ENCODE data around the gene SLC44A3.

The SLC44A3 gene

DNA sequence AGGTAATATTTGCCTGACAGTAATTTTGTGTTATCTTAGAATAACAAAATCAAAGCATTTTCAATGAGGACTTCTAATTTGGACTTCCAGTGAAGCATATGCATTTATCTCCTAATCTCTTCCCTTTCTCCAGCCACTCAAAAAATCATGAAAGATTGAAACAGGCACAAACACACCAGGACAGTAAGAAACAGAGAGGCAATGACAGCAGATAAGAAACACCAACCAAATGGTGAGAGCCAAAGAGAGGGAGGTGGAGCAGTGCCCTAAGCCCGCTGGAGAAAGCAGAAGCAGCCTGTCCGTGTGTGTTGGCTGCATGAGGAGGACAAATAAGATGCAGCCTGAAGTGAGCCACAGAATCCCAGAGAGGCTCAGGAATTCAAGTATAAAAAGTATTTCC lies 39.0 kb downstream of the SLC44A3 start:
- no peak overlapping the region for H3K27ac ChIP-seq (ENCODE audit: low read length)
- peaks cover 18 to 19% of the 10 kb centered on the region in 2 donors for H3K4me1 ChIP-seq (ENCODE audit: control insufficient read depth in 1 of 2, insufficient read depth in 2 of 2, low read length in 2 of 2)
- H3K36me3 ChIP-seq (ENCODE audit: control insufficient read depth in 1 of 2, insufficient read depth in 2 of 2, low read length in 2 of 2) = peaks cover 0 to 3% of the 10 kb centered on the region in 2 donors

DNA sequence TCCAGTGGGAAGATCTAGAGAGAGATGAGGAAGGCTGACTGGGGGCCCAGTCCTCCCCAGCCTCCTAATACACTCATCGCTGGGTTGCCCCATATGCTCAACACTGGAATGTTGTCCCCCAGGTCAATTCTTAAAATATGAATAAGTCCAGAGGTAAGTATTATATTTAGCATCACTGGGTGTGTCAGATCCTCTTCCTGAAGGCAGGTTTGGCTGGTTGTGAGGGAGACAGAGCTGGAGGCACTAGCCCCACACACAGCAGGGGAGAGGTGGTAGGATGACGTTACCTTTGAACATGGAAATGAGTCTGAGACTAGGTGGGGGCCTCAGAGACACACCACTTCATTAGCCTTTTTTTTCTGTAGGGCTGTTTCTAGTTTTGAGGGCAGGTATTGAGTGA lies 42.6 kb downstream of the SLC44A3 start:
- peak overlapping the region in 1 of 2 donors; percentile 39 for H3K4me3 ChIP-seq (ENCODE audit: low read depth in 1 of 2, low read length in 2 of 2)
- peaks cover 0 to 3% of the 10 kb centered on the region in 2 donors for H3K36me3 ChIP-seq (ENCODE audit: control insufficient read depth in 1 of 2, insufficient read depth in 2 of 2, low read length in 2 of 2)
- peaks cover 17 to 24% of the 10 kb centered on the region in 2 donors for H3K4me1 ChIP-seq (ENCODE audit: control insufficient read depth in 1 of 2, insufficient read depth in 2 of 2, low read length in 2 of 2)
- no peaks in the 10 kb centered on the region for H3K27me3 ChIP-seq (ENCODE audit: low read depth, low read length)
- H3K27ac ChIP-seq (ENCODE audit: low read length) = peak overlapping the region; percentile 98
- no peaks in the 10 kb centered on the region for H3K9me3 ChIP-seq (ENCODE audit: control insufficient read depth in 1 of 2, low read length in 2 of 2)

More for the DNA sequence above, 39.0 kb downstream of the SLC44A3 start:
- H3K9me3 ChIP-seq (ENCODE audit: control insufficient read depth in 1 of 2, low read length in 2 of 2) = no peaks in the 10 kb centered on the region
- no peak overlapping the region for H3K4me3 ChIP-seq (ENCODE audit: low read depth in 1 of 2, low read length in 2 of 2)
- H3K27me3 ChIP-seq (ENCODE audit: low read depth, low read length) = no peaks in the 10 kb centered on the region

DNA sequence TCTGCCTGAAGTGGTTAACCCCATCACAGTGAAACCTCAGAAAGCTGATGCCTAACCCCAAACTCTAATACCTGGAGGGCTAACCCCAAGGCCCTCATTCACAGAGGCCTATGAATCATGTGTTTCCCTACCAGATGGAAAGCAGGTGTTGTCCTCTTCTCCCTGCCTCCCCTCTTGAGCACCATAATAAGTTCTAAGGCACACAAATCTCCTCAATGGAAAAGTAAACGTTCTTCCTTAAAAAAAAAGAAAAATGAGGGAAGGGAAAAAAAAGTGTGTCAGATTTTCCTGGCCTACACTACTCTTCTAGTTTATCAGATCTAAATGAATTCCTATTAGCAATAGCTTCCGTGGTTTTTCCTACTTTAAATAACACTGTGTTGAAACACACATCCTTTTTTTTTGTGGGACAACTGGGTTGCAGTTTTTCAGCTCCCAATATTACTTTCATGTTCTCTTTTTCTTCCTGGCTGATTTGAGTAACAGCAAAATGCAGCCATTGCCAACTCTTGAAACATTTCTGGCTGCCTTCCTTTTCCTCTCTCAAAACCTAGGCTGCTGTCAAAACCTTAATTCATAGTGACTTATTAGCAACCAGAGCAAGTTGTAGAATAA lies 43.2 kb downstream of the SLC44A3 start:
- H3K27ac ChIP-seq (ENCODE audit: low read length) = peak overlapping the region; percentile 98
- no peaks in the 10 kb centered on the region for H3K9me3 ChIP-seq (ENCODE audit: control insufficient read depth in 1 of 2, low read length in 2 of 2)
- no peaks in the 10 kb centered on the region for H3K27me3 ChIP-seq (ENCODE audit: low read depth, low read length)
- peaks cover 0 to 3% of the 10 kb centered on the region in 2 donors for H3K36me3 ChIP-seq (ENCODE audit: control insufficient read depth in 1 of 2, insufficient read depth in 2 of 2, low read length in 2 of 2)
- peaks cover 17 to 24% of the 10 kb centered on the region in 2 donors for H3K4me1 ChIP-seq (ENCODE audit: control insufficient read depth in 1 of 2, insufficient read depth in 2 of 2, low read length in 2 of 2)
- H3K4me3 ChIP-seq (ENCODE audit: low read depth in 1 of 2, low read length in 2 of 2) = peak overlapping the region; percentile 24 to 39

DNA sequence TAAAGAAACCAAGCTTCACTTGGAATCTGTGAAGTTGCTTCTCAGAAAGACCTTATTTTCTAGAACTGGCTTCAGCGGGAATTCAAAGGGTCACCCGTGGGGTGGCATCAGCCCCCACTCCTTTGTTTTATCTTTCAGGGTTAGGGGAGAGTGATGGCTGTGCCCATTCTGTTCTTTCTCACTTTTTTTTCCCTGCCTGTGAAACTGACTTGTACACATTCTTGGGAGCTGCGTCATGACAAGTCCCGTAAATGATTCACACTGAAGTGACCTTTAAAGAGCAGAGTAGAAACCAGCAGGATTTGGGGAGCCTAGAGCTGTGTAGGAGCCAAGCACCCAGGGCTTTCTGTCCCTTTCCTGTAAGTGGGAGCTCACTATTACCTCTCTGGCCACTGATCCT lies 43.8 kb downstream of the SLC44A3 start:
- Histone ChIP-seq H3K27ac (ENCODE audit: low read length) (peak overlapping the region; percentile 98), H3K4me1 (ENCODE audit: control insufficient read depth in 1 of 2, insufficient read depth in 2 of 2, low read length in 2 of 2) (peaks cover 17 to 24% of the 10 kb centered on the region in 2 donors), H3K27me3 (ENCODE audit: low read depth, low read length) (no peaks in the 10 kb centered on the region), H3K9me3 (ENCODE audit: control insufficient read depth in 1 of 2, low read length in 2 of 2) (no peaks in the 10 kb centered on the region), H3K4me3 (ENCODE audit: low read depth in 1 of 2, low read length in 2 of 2) (peak overlapping the region; percentile 24), H3K36me3 (ENCODE audit: control insufficient read depth in 1 of 2, insufficient read depth in 2 of 2, low read length in 2 of 2) (peaks cover 0 to 3% of the 10 kb centered on the region in 2 donors)

DNA sequence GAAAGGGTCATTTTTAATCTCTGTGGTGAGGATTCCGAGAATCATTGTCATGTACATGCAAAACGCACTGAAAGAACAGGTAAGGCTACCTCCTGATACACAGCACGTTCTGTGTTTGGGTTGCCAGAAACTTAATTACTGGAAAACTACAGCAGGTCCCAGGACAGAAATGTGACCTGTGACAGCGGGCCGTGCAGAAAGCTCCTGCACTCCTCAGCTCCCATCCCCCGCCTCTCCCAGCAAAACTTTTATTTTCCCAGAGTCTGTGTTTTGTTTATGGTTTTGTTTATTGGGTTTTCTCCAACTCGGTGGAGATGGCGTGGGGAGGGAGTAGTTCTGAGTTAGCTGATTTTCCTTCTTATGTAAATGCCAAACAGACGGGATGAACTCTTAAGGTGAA lies 44.7 kb downstream of the SLC44A3 start:
- Histone ChIP-seq H3K4me3 (ENCODE audit: low read depth in 1 of 2, low read length in 2 of 2) (peak overlapping the region; percentile 1 to 13), H3K27ac (ENCODE audit: low read length) (peak overlapping the region; percentile 98), H3K4me1 (ENCODE audit: control insufficient read depth in 1 of 2, insufficient read depth in 2 of 2, low read length in 2 of 2) (peaks cover 16 to 24% of the 10 kb centered on the region in 2 donors), H3K27me3 (ENCODE audit: low read depth, low read length) (no peaks in the 10 kb centered on the region), H3K36me3 (ENCODE audit: control insufficient read depth in 1 of 2, insufficient read depth in 2 of 2, low read length in 2 of 2) (peaks cover 0 to 3% of the 10 kb centered on the region in 2 donors), H3K9me3 (ENCODE audit: control insufficient read depth in 1 of 2, low read length in 2 of 2) (no peaks in the 10 kb centered on the region)

DNA sequence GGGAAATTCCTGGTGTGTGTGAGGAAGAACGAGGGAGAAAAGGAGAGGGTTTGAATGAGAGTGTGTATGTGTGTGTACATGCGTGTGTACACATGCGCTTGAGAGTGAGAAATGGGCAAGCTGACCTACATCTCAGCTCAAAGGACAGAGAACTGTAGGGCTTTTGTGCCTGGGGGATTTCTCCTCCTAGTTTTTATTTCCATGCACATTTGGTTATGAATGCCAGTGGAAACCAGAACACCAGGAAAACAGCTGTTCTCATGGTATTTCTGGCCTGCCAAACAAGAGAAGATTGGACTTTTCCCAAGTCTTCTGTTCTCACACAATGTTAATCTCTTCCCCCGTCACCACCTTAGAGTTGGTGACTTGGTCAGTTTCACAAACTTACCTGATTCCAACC lies 45.2 kb downstream of the SLC44A3 start:
- H3K27me3 ChIP-seq (ENCODE audit: low read depth, low read length) = no peaks in the 10 kb centered on the region
- H3K27ac ChIP-seq (ENCODE audit: low read length) = peak overlapping the region; percentile 98
- H3K9me3 ChIP-seq (ENCODE audit: control insufficient read depth in 1 of 2, low read length in 2 of 2) = no peaks in the 10 kb centered on the region
- H3K4me1 ChIP-seq (ENCODE audit: control insufficient read depth in 1 of 2, insufficient read depth in 2 of 2, low read length in 2 of 2) = peaks cover 13 to 24% of the 10 kb centered on the region in 2 donors
- peak overlapping the region; percentile 1 to 13 for H3K4me3 ChIP-seq (ENCODE audit: low read depth in 1 of 2, low read length in 2 of 2)
- H3K36me3 ChIP-seq (ENCODE audit: control insufficient read depth in 1 of 2, insufficient read depth in 2 of 2, low read length in 2 of 2) = peaks cover 0 to 3% of the 10 kb centered on the region in 2 donors

DNA sequence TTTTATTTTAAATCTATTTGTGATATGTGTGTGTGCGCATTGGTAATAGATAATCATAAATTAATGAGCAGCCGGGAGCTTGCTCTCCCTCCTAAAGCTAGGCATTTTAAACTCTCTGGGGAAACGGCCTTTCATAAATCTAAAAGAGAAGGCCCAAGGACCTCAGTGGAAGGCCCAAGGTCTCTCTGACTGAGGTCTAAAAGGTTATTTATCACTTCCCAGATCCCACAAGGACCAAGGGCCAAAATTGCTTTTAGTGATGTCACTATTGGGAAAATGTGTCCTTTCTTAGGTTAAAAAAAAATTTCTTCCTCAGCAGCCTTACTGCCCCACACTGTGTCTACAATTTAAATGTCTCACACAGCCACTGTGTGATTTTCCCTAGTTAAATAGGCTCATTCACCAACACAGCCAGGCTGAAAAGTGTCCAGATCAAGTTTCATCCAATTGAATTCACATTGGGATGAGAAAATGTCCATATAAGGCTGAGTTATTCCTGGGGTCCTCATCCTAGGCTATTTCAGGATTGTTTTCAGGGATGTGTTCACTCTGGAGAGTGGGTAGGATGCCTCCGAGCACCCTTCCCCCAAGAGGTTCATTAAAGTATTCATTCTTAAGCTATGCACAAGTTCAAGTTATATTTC lies 46.1 kb downstream of the SLC44A3 start:
- peaks cover 0 to 3% of the 10 kb centered on the region in 2 donors for H3K36me3 ChIP-seq (ENCODE audit: control insufficient read depth in 1 of 2, insufficient read depth in 2 of 2, low read length in 2 of 2)
- no peak overlapping the region for H3K4me3 ChIP-seq (ENCODE audit: low read depth in 1 of 2, low read length in 2 of 2)
- peaks cover 13 to 22% of the 10 kb centered on the region in 2 donors for H3K4me1 ChIP-seq (ENCODE audit: control insufficient read depth in 1 of 2, insufficient read depth in 2 of 2, low read length in 2 of 2)
- no peaks in the 10 kb centered on the region for H3K27me3 ChIP-seq (ENCODE audit: low read depth, low read length)
- peak overlapping the region; percentile 98 for H3K27ac ChIP-seq (ENCODE audit: low read length)
- H3K9me3 ChIP-seq (ENCODE audit: control insufficient read depth in 1 of 2, low read length in 2 of 2) = no peaks in the 10 kb centered on the region

DNA sequence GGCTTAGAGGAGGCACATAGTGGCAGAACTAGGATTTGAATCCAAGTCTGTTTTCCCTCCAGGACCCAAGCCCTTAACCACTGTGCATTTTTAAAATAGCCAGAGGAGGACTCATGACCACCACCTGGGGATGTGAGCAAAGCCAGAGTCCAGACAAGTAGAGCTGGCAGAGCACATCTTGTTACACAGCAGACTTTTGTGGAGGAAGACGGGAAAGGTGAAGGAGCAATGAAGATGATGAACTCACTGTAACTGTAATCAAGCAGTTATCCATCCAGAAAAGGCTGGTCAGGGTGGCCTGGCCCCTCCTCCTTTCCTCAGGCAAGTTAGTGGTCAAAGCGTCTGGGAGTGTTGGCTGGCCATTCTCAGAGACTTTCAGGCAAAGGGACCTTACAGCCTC lies 50.9 kb downstream of the SLC44A3 start:
- Histone ChIP-seq H3K36me3 (ENCODE audit: control insufficient read depth in 1 of 2, insufficient read depth in 2 of 2, low read length in 2 of 2) (no peaks in the 10 kb centered on the region), H3K27me3 (ENCODE audit: low read depth, low read length) (no peaks in the 10 kb centered on the region), H3K27ac (ENCODE audit: low read length) (no peak overlapping the region), H3K4me3 (ENCODE audit: low read depth in 1 of 2, low read length in 2 of 2) (no peak overlapping the region), H3K9me3 (ENCODE audit: control insufficient read depth in 1 of 2, low read length in 2 of 2) (no peaks in the 10 kb centered on the region), H3K4me1 (ENCODE audit: control insufficient read depth in 1 of 2, insufficient read depth in 2 of 2, low read length in 2 of 2) (peaks cover 0 to 24% of the 10 kb centered on the region in 2 donors)

DNA sequence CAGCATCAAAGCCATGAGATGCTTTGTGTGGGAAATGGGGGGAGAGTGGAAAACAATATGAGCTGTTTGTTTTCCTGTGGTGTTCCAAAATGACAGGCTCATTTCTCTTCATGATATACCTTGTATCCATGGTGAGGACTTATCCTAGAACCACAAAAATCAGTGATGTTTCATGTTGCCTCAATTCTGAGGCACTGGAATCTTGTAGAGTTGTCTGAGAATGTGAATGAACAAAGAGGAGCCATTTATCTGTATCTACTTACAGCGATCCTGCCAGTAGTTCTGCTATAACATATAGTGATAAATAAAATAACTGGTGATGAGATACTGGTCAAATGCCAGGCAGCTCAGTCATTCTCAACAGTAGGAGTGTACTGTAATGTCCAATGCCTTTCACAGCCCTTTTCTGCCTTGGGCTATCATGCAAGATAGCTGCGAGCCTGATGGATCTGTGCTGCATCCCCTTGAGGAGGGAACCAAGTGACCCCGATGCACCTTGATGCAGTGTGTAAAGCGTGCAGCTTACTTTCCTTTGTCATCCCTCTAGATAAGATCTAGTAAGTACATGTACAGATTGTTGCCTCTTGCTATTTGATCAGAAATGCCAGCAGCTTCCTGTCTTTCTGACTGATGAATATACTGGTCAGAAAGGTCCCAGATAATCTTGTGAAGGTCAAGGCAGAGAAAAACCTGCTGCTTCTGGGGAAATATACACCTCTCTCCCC lies 52.8 kb downstream of the SLC44A3 start:
- H3K27ac ChIP-seq (ENCODE audit: low read length) = peak overlapping the region; percentile 58
- no peaks in the 10 kb centered on the region for H3K36me3 ChIP-seq (ENCODE audit: control insufficient read depth in 1 of 2, insufficient read depth in 2 of 2, low read length in 2 of 2)
- peaks cover 0 to 17% of the 10 kb centered on the region in 2 donors for H3K4me1 ChIP-seq (ENCODE audit: control insufficient read depth in 1 of 2, insufficient read depth in 2 of 2, low read length in 2 of 2)
- H3K4me3 ChIP-seq (ENCODE audit: low read depth in 1 of 2, low read length in 2 of 2) = no peak overlapping the region
- no peaks in the 10 kb centered on the region for H3K9me3 ChIP-seq (ENCODE audit: control insufficient read depth in 1 of 2, low read length in 2 of 2)
- H3K27me3 ChIP-seq (ENCODE audit: low read depth, low read length) = no peaks in the 10 kb centered on the region

DNA sequence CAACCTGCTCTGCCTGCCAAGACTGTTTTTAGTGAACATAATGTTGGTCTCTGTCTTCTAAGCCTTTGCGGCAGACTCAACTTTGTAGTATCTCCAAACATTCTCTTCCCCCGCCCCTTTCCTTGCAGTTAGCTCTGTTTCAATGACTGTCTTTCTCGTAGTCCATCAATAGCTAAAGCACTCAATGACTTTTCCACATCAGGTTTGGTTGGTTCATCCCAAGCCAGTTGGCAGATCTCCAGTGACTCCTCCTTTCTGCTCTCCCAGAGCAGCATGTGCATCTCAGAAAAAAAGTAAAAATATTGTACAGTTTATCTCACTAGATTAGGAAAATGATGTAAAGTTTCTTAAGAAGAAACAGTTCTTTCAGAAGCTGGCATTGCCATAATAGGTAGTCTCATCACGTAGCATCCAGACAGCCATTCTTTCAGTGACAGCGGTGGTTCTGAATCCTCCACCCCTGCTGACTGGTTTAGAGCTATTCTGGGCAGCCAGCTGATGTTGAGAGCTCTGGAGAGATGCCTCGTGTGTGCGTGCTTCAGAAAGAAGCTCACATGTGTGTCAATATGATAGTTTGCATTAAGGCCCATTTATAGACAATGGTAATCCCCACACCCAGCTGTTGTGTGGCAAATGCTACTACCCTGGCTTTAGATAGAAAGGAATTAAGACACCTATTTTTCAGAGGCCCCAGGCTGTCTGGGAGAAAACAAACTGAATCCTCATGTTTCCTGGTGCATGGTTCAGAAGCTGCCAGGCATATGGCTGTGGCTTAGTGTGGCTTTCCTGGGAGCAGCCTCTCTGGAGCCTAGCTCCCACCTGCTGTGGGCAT lies 53.6 kb downstream of the SLC44A3 start:
- peak overlapping the region; percentile 58 for H3K27ac ChIP-seq (ENCODE audit: low read length)
- H3K4me1 ChIP-seq (ENCODE audit: control insufficient read depth in 1 of 2, insufficient read depth in 2 of 2, low read length in 2 of 2) = peaks cover 0 to 17% of the 10 kb centered on the region in 2 donors
- H3K4me3 ChIP-seq (ENCODE audit: low read depth in 1 of 2, low read length in 2 of 2) = no peak overlapping the region
- no peaks in the 10 kb centered on the region for H3K36me3 ChIP-seq (ENCODE audit: control insufficient read depth in 1 of 2, insufficient read depth in 2 of 2, low read length in 2 of 2)
- no peaks in the 10 kb centered on the region for H3K27me3 ChIP-seq (ENCODE audit: low read depth, low read length)
- no peaks in the 10 kb centered on the region for H3K9me3 ChIP-seq (ENCODE audit: control insufficient read depth in 1 of 2, low read length in 2 of 2)

DNA sequence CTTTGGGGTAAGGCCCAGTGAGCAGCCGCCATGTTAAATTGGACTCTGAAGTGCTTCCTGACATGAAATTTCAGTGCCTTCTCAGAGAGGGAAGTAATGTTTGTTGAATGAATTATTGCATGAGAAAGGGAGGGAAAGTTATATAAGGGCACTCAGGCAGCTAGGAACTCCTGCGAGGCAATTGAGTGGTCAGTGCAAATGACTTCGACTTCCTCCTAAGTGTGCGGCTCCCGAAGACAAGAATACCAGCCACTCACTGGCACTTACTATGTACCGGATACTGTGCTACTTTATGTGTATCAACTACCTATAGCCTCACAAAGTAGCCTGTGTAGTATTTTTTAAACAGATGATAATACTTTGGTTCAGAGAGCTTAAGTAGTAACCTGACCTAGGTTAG lies 54.3 kb downstream of the SLC44A3 start:
- Histone ChIP-seq H3K27me3 (ENCODE audit: low read depth, low read length) (no peaks in the 10 kb centered on the region), H3K36me3 (ENCODE audit: control insufficient read depth in 1 of 2, insufficient read depth in 2 of 2, low read length in 2 of 2) (no peaks in the 10 kb centered on the region), H3K27ac (ENCODE audit: low read length) (peak overlapping the region; percentile 58), H3K4me3 (ENCODE audit: low read depth in 1 of 2, low read length in 2 of 2) (no peak overlapping the region), H3K4me1 (ENCODE audit: control insufficient read depth in 1 of 2, insufficient read depth in 2 of 2, low read length in 2 of 2) (peaks cover 0 to 17% of the 10 kb centered on the region in 2 donors), H3K9me3 (ENCODE audit: control insufficient read depth in 1 of 2, low read length in 2 of 2) (no peaks in the 10 kb centered on the region)

All from muscle layer of duodenum (tissue), 2 donors.